ENCODE results near the gene PSMF1. TPM values are rescaled to one million over a fixed set of nuclear protein-coding genes. Genes with fewer than 3 reads are reported as not detected.
A peak's percentile ranks its signal among the peaks of the same experiment; 100 is the strongest.

The PSMF1 gene
- total RNA-seq, 2 experiments from 2014 or later = 138 to 143 TPM

- CTCF ChIA-PET = interaction anchor here (0.6 to 1.2 kb wide), 5 partner anchors 12 to 143 kb away, joined by 3 to 4 read pairs (median 3); no protein-coding TSS in a partner anchor
- peak overlapping the region; percentile 41 for H3K4me3 Mint-ChIP-seq
- no peaks in the 10 kb centered on the region for H3K9me3 Mint-ChIP-seq
- no peak overlapping the region for H3K27ac Mint-ChIP-seq
- DNase-seq = peak; percentile 68
- H3K36me3 Mint-ChIP-seq (ENCODE audit: low read depth) = no peaks in the 10 kb centered on the region
- H3K27me3 Mint-ChIP-seq (ENCODE audit: low read depth) = peaks cover 24% of the 10 kb centered on the region
- peaks cover 6% of the 10 kb centered on the region for H3K4me1 Mint-ChIP-seq (ENCODE audit: low read depth)
- intact Hi-C loops (cut with micrococcal nuclease) = loop anchor here (1.0 to 10.0 kb wide), 3 partner anchors 27 to 370 kb away; no protein-coding TSS in a partner anchor
Observed at GRCh38 chr20:1185790-1186334, 67.5 kb downstream of the PSMF1 start.

GRCh38 chr20:1186367-1186991, 68.1 kb downstream of the PSMF1 start:
- no peak for DNase-seq
- Mint-ChIP-seq H3K9me3 (no peaks in the 10 kb centered on the region), H3K27ac (no peak overlapping the region), H3K36me3 (ENCODE audit: low read depth) (no peaks in the 10 kb centered on the region), H3K27me3 (ENCODE audit: low read depth) (peaks cover 24% of the 10 kb centered on the region), H3K4me3 (no peak overlapping the region), H3K4me1 (ENCODE audit: low read depth) (peaks cover 6% of the 10 kb centered on the region)
- CTCF ChIA-PET = interaction anchor here (0.6 to 1.2 kb wide), 6 partner anchors 12 to 143 kb away, joined by 3 to 4 read pairs (median 3); no protein-coding TSS in a partner anchor
- intact Hi-C loops (cut with micrococcal nuclease) = loop anchor here (10.0 kb wide), 1 partner anchor 212 kb away; no protein-coding TSS in a partner anchor

- DNase-seq = no peak
- H3K27ac Mint-ChIP-seq = no peak overlapping the region
- CTCF ChIA-PET = interaction anchor here (0.9 to 1.3 kb wide), 4 partner anchors 10 to 79 kb away, joined by 3 to 4 read pairs (median 3); no protein-coding TSS in a partner anchor
- H3K9me3 Mint-ChIP-seq = no peaks in the 10 kb centered on the region
- H3K36me3 Mint-ChIP-seq (ENCODE audit: low read depth) = no peaks in the 10 kb centered on the region
- peaks cover 24% of the 10 kb centered on the region for H3K27me3 Mint-ChIP-seq (ENCODE audit: low read depth)
- H3K4me3 Mint-ChIP-seq = no peak overlapping the region
- intact Hi-C loops (cut with micrococcal nuclease) = loop anchor here (10.0 kb wide), 1 partner anchor 213 kb away; no protein-coding TSS in a partner anchor
- H3K4me1 Mint-ChIP-seq (ENCODE audit: low read depth) = peaks cover 6% of the 10 kb centered on the region
Observed at GRCh38 chr20:1187605-1188171, 69.3 kb downstream of the PSMF1 start.

- Mint-ChIP-seq H3K27ac (no peak overlapping the region), H3K27me3 (ENCODE audit: low read depth) (peaks cover 17% of the 10 kb centered on the region), H3K4me1 (ENCODE audit: low read depth) (peaks cover 6% of the 10 kb centered on the region), H3K36me3 (ENCODE audit: low read depth) (no peaks in the 10 kb centered on the region), H3K4me3 (no peak overlapping the region), H3K9me3 (no peaks in the 10 kb centered on the region)
- CTCF ChIA-PET = interaction anchor here (1.3 kb wide), 1 partner anchor 25 kb away, joined by 3 read pairs; no protein-coding TSS in a partner anchor
- intact Hi-C loops (cut with micrococcal nuclease) = loop anchor here (10.0 kb wide), 1 partner anchor 214 kb away; no protein-coding TSS in a partner anchor
- no peak for DNase-seq
Observed at GRCh38 chr20:1188347-1188746, 69.9 kb downstream of the PSMF1 start.

GRCh38 chr20:1189827-1190226, 71.4 kb downstream of the PSMF1 start:
- H3K36me3 Mint-ChIP-seq (ENCODE audit: low read depth) = no peaks in the 10 kb centered on the region
- DNase-seq = no peak
- H3K4me3 Mint-ChIP-seq = no peak overlapping the region
- H3K27me3 Mint-ChIP-seq (ENCODE audit: low read depth) = peaks cover 4% of the 10 kb centered on the region
- intact Hi-C loops (cut with micrococcal nuclease) = loop anchor here (10.0 kb wide), 1 partner anchor 215 kb away; no protein-coding TSS in a partner anchor
- CTCF ChIA-PET = interaction anchor here (0.6 to 1.2 kb wide), 2 partner anchors 11 to 149 kb away, joined by 3 read pairs; no protein-coding TSS in a partner anchor
- no peaks in the 10 kb centered on the region for H3K4me1 Mint-ChIP-seq (ENCODE audit: low read depth)
- H3K9me3 Mint-ChIP-seq = no peaks in the 10 kb centered on the region
- no peak overlapping the region for H3K27ac Mint-ChIP-seq

GRCh38 chr20:1190847-1191246, 72.4 kb downstream of the PSMF1 start:
- H3K27me3 Mint-ChIP-seq (ENCODE audit: low read depth) = peaks cover 4% of the 10 kb centered on the region
- no peak for DNase-seq
- H3K36me3 Mint-ChIP-seq (ENCODE audit: low read depth) = no peaks in the 10 kb centered on the region
- no peaks in the 10 kb centered on the region for H3K4me1 Mint-ChIP-seq (ENCODE audit: low read depth)
- H3K27ac Mint-ChIP-seq = no peak overlapping the region
- H3K9me3 Mint-ChIP-seq = no peaks in the 10 kb centered on the region
- CTCF ChIA-PET = no interaction called here
- intact Hi-C loops (cut with micrococcal nuclease) = no loop called here
- no peak overlapping the region for H3K4me3 Mint-ChIP-seq

- DNase-seq = no peak
- Mint-ChIP-seq H3K9me3 (no peaks in the 10 kb centered on the region), H3K4me1 (ENCODE audit: low read depth) (no peaks in the 10 kb centered on the region), H3K36me3 (ENCODE audit: low read depth) (no peaks in the 10 kb centered on the region), H3K27ac (no peak overlapping the region), H3K27me3 (ENCODE audit: low read depth) (no peaks in the 10 kb centered on the region), H3K4me3 (no peak overlapping the region)
- intact Hi-C loops (cut with micrococcal nuclease) = no loop called here
- CTCF ChIA-PET = no interaction called here
Observed at GRCh38 chr20:1191299-1191698, 72.9 kb downstream of the PSMF1 start.

GRCh38 chr20:1195226-1195625, 76.8 kb downstream of the PSMF1 start:
- H3K27me3 Mint-ChIP-seq (ENCODE audit: low read depth) = no peaks in the 10 kb centered on the region
- no peaks in the 10 kb centered on the region for H3K36me3 Mint-ChIP-seq (ENCODE audit: low read depth)
- DNase-seq = no peak
- H3K4me1 Mint-ChIP-seq (ENCODE audit: low read depth) = peaks cover 3% of the 10 kb centered on the region
- H3K4me3 Mint-ChIP-seq = no peak overlapping the region
- H3K27ac Mint-ChIP-seq = no peak overlapping the region
- intact Hi-C loops (cut with micrococcal nuclease) = no loop called here
- CTCF ChIA-PET = interaction anchor here (1.3 kb wide), 1 partner anchor 17 kb away, joined by 3 read pairs; no protein-coding TSS in a partner anchor
- no peaks in the 10 kb centered on the region for H3K9me3 Mint-ChIP-seq

- H3K27me3 Mint-ChIP-seq (ENCODE audit: low read depth) = no peaks in the 10 kb centered on the region
- no peak for DNase-seq
- no peaks in the 10 kb centered on the region for H3K36me3 Mint-ChIP-seq (ENCODE audit: low read depth)
- H3K4me1 Mint-ChIP-seq (ENCODE audit: low read depth) = peaks cover 5% of the 10 kb centered on the region
- CTCF ChIA-PET = interaction anchor here (1.3 kb wide), 1 partner anchor 16 kb away, joined by 3 read pairs; no protein-coding TSS in a partner anchor
- no peak overlapping the region for H3K27ac Mint-ChIP-seq
- H3K4me3 Mint-ChIP-seq = no peak overlapping the region
- intact Hi-C loops (cut with micrococcal nuclease) = no loop called here
- no peaks in the 10 kb centered on the region for H3K9me3 Mint-ChIP-seq
Observed at GRCh38 chr20:1196634-1197033, 78.2 kb downstream of the PSMF1 start.

GRCh38 chr20:1197801-1198200, 79.4 kb downstream of the PSMF1 start:
- CTCF ChIA-PET = no interaction called here
- Mint-ChIP-seq H3K4me1 (ENCODE audit: low read depth) (peaks cover 5% of the 10 kb centered on the region), H3K9me3 (no peaks in the 10 kb centered on the region), H3K4me3 (no peak overlapping the region), H3K27ac (no peak overlapping the region), H3K36me3 (ENCODE audit: low read depth) (no peaks in the 10 kb centered on the region), H3K27me3 (ENCODE audit: low read depth) (no peaks in the 10 kb centered on the region)
- intact Hi-C loops (cut with micrococcal nuclease) = no loop called here
- DNase-seq = no peak

GRCh38 chr20:1198751-1199150, 80.3 kb downstream of the PSMF1 start:
- H3K4me3 Mint-ChIP-seq = no peak overlapping the region
- CTCF ChIA-PET = interaction anchor here (1.2 to 2.1 kb wide), 2 partner anchors 11 to 14 kb away, joined by 3 to 9 read pairs; no protein-coding TSS in a partner anchor
- H3K27me3 Mint-ChIP-seq (ENCODE audit: low read depth) = no peaks in the 10 kb centered on the region
- H3K4me1 Mint-ChIP-seq (ENCODE audit: low read depth) = peaks cover 5% of the 10 kb centered on the region
- DNase-seq = no peak
- no peak overlapping the region for H3K27ac Mint-ChIP-seq
- H3K9me3 Mint-ChIP-seq = no peaks in the 10 kb centered on the region
- intact Hi-C loops (cut with micrococcal nuclease) = no loop called here
- H3K36me3 Mint-ChIP-seq (ENCODE audit: low read depth) = no peaks in the 10 kb centered on the region

- no peak for DNase-seq
- Mint-ChIP-seq H3K4me3 (no peak overlapping the region), H3K4me1 (ENCODE audit: low read depth) (peaks cover 5% of the 10 kb centered on the region), H3K27ac (no peak overlapping the region), H3K27me3 (ENCODE audit: low read depth) (no peaks in the 10 kb centered on the region), H3K9me3 (no peaks in the 10 kb centered on the region), H3K36me3 (ENCODE audit: low read depth) (no peaks in the 10 kb centered on the region)
- intact Hi-C loops (cut with micrococcal nuclease) = no loop called here
- CTCF ChIA-PET = interaction anchor here (1.2 to 2.1 kb wide), 2 partner anchors 12 to 13 kb away, joined by 3 to 9 read pairs; no protein-coding TSS in a partner anchor
Observed at GRCh38 chr20:1199212-1199873, 80.9 kb downstream of the PSMF1 start.
